Measurements from ENCODE around the gene LCP1. TPM values are rescaled to one million over a fixed set of nuclear protein-coding genes. Genes with fewer than 3 reads are reported as not detected.

LCP1 gene
- total RNA-seq, 4 donors from 2014 or later = 11.9 to 54.7 (median 16.6) TPM

- 35% methylated on average over 4 of the region's 4 CpGs for WGBS
- TF ChIP-seq EP300 (IDR thresholded peaks at IDR 0.05) (no peak), CTCF (IDR thresholded peaks at IDR 0.05) (peak; percentile 60 to 78 (median 67))
- intact Hi-C loops (cut with DNase I) = loop anchor here (10.0 kb wide), 1 partner anchor 646 kb away; no protein-coding TSS in a partner anchor
These were observed 21.4 kb downstream of the LCP1 start for GRCh38 chr13:46160471-46161066.

GRCh38 chr13:46160065-46160464 lies 21.9 kb downstream of the LCP1 start:
- Histone ChIP-seq H3K27me3 (peaks cover 0 to 5% (median 0%) of the 10 kb centered on the region in 4 donors), H3K9me3 (no peaks in the 10 kb centered on the region), H3K36me3 (no peaks in the 10 kb centered on the region), H3K27ac (replicated peaks in 1 of 4) (no peak overlapping the region), H3K4me3 (no peak overlapping the region), H3K4me1 (peaks cover 0 to 6% (median 0%) of the 10 kb centered on the region in 4 donors)
- TF ChIP-seq EP300 (IDR thresholded peaks at IDR 0.05) (no peak), POLR2A (IDR thresholded peaks at IDR 0.05; ENCODE audit: low read depth) (no peak), CTCF (IDR thresholded peaks at IDR 0.05) (no peak), POLR2AphosphoS5 (IDR thresholded peaks at IDR 0.05) (no peak)
- no peak for DNase-seq (ENCODE audit: extremely low spot score)
- intact Hi-C loops (cut with DNase I) = loop anchor here (10.0 kb wide), 1 partner anchor 645 kb away; no protein-coding TSS in a partner anchor
- 74% methylated on average over 4 of the region's 4 CpGs for WGBS

More at GRCh38 chr13:46160471-46161066, 21.4 kb downstream of the LCP1 start:
- H3K4me1 ChIP-seq = peaks cover 0 to 6% (median 0%) of the 10 kb centered on the region in 4 donors
- H3K4me3 ChIP-seq = no peak overlapping the region
- no peaks in the 10 kb centered on the region for H3K9me3 ChIP-seq
- peaks cover 0 to 5% (median 0%) of the 10 kb centered on the region in 4 donors for H3K27me3 ChIP-seq
- H3K36me3 ChIP-seq = no peaks in the 10 kb centered on the region
- DNase-seq (ENCODE audit: extremely low spot score) = no peak
- no peak overlapping the region for H3K27ac ChIP-seq (replicated peaks in 1 of 4)

- peaks cover 0 to 6% (median 0%) of the 10 kb centered on the region in 4 donors for H3K4me1 ChIP-seq
- TF ChIP-seq POLR2A (IDR thresholded peaks at IDR 0.05; ENCODE audit: low read depth) (no peak), CTCF (IDR thresholded peaks at IDR 0.05) (no peak), POLR2AphosphoS5 (IDR thresholded peaks at IDR 0.05) (no peak), EP300 (IDR thresholded peaks at IDR 0.05) (no peak)
- intact Hi-C loops (cut with DNase I) = no loop called here
- no peak for DNase-seq (ENCODE audit: extremely low spot score)
- WGBS = 92% methylated on average over 2 of the region's 2 CpGs
- peaks cover 0 to 5% (median 0%) of the 10 kb centered on the region in 4 donors for H3K27me3 ChIP-seq
- H3K27ac ChIP-seq (replicated peaks in 1 of 4) = no peak overlapping the region
- no peak overlapping the region for H3K4me3 ChIP-seq
- H3K36me3 ChIP-seq = no peaks in the 10 kb centered on the region
- H3K9me3 ChIP-seq = no peaks in the 10 kb centered on the region
These were observed 23.0 kb downstream of the LCP1 start for GRCh38 chr13:46158983-46159382.

GRCh38 chr13:46158222-46158621 lies 23.8 kb downstream of the LCP1 start:
- Histone ChIP-seq H3K36me3 (no peaks in the 10 kb centered on the region), H3K27me3 (peaks cover 0 to 5% (median 0%) of the 10 kb centered on the region in 4 donors), H3K4me3 (no peak overlapping the region), H3K4me1 (peaks cover 0 to 6% (median 0%) of the 10 kb centered on the region in 4 donors), H3K27ac (replicated peaks in 1 of 4) (no peak overlapping the region), H3K9me3 (no peaks in the 10 kb centered on the region)
- WGBS = 90% methylated on average over 2 of the region's 2 CpGs
- DNase-seq (ENCODE audit: extremely low spot score) = no peak
- no peak for TF ChIP-seq POLR2A (IDR thresholded peaks at IDR 0.05; ENCODE audit: low read depth)
- TF ChIP-seq CTCF (IDR thresholded peaks at IDR 0.05) = no peak
- TF ChIP-seq EP300 (IDR thresholded peaks at IDR 0.05) = no peak
- no peak for TF ChIP-seq POLR2AphosphoS5 (IDR thresholded peaks at IDR 0.05)
- intact Hi-C loops (cut with DNase I) = no loop called here

Data from esophagus muscularis mucosa (tissue), 4 donors.